H1 (cell line): ENCODE data around the gene UBE2E2. TPM values are rescaled to one million over a fixed set of nuclear protein-coding genes. Genes with fewer than 3 reads are reported as not detected.

Experiments
- CTCF ChIA-PET: fragments of 300-600 bp; sonication (Branson Sonifier 250); formaldehyde crosslinking; loops from one replicate; lab custom pipeline; 2021; ENCODE audit not compliant: partially characterized antibody; lab: Charles Lee
- POLR2A ChIA-PET: fragments of 300-600 bp; sonication (Branson Sonifier 250); formaldehyde crosslinking; loops from one replicate; lab custom pipeline; 2021; ENCODE audit warnings: inconsistent platforms; ENCODE audit not compliant: partially characterized antibody; lab: Charles Lee
- DNase-seq, 2 experiments: peaks; one replicate each; pipeline versions ENCODE4 v3.0.0 to v3.0.0-alpha.2; 2010 to 2022; ENCODE audit warnings: low spot score in 2 of 2, low read depth in 1 of 2, mixed read lengths in 1 of 2
- FAIRE-seq: peaks from 2 replicates; lab custom pipeline; 2011; peaks lifted over from hg19 to GRCh38; lab: Jason Lieb, UNC
- H2AFZ ChIP-seq: 2 replicates; pipeline ENCODE4 v1.8.1; 2012; ENCODE audit warnings: low read length, inconsistent platforms
- H2AK5ac ChIP-seq: 2 replicates; pipeline ENCODE4 v1.6.1; 2013; ENCODE audit warnings: low read depth, low read length
- H2BK120ac ChIP-seq: replicated peaks from 2 replicates; pipeline ENCODE3; 2013; ENCODE audit warnings: low read depth, low read length, inconsistent platforms
- H2BK12ac ChIP-seq: 2 replicates; pipeline ENCODE4 v1.6.1; 2013; ENCODE audit warnings: low read depth, low read length
- H2BK15ac ChIP-seq: 2 replicates; pipeline ENCODE4 v1.6.1; 2013; ENCODE audit warnings: low read length
- H2BK20ac ChIP-seq: 2 replicates; pipeline ENCODE4 v1.6.1; 2013; ENCODE audit warnings: low read length
- H2BK5ac ChIP-seq: 2 replicates; pipeline ENCODE4 v1.6.1; 2013; ENCODE audit warnings: low read depth, low read length
- H3K14ac ChIP-seq: 2 replicates; pipeline ENCODE4 v1.6.1; 2013; ENCODE audit warnings: inconsistent platforms; ENCODE audit not compliant: insufficient read length
- H3K18ac ChIP-seq: 2 replicates; pipeline ENCODE4 v1.6.1; 2013; ENCODE audit warnings: low read length; ENCODE audit errors: extremely low read depth
- H3K23ac ChIP-seq: 2 replicates; pipeline ENCODE4 v1.6.1; 2013; ENCODE audit warnings: inconsistent platforms; ENCODE audit not compliant: insufficient read length
- H3K23me2 ChIP-seq: 2 replicates; pipeline ENCODE4 v1.6.1; 2013; ENCODE audit warnings: low read depth, low read length
- H3K27ac ChIP-seq: 2 replicates; pipeline ENCODE4 v1.6.1; 2011; ENCODE audit warnings: low read depth, low read length, inconsistent platforms
- H3K27me3 ChIP-seq, 4 experiments: replicated peaks in 1 of 4; 1 replicate in 1 of 4; 2 replicates in 3 of 4; pipeline versions ENCODE4 v1.6.1 to v1.8.1; 2011 to 2013; ENCODE audit warnings: low read length in 3 of 4, mild to moderate bottlenecking in 3 of 4, inconsistent platforms in 2 of 4, mixed read lengths in 2 of 4, moderate library complexity in 1 of 4; ENCODE audit not compliant: control insufficient read depth in 3 of 4, insufficient read depth in 3 of 4; ENCODE audit errors: extremely low read depth in 1 of 4
- H3K36me3 ChIP-seq, 4 experiments: 2 replicates each; pipeline versions ENCODE4 v1.6.1 to v1.8.1; 2011 to 2013; ENCODE audit warnings: mild to moderate bottlenecking in 4 of 4, low read length in 3 of 4, moderate library complexity in 2 of 4, control low read depth in 1 of 4, inconsistent platforms in 1 of 4; ENCODE audit not compliant: insufficient read depth in 4 of 4, control insufficient read depth in 2 of 4
- H3K4ac ChIP-seq: replicated peaks from 2 replicates; pipeline ENCODE3; 2013; ENCODE audit warnings: low read length, low read depth, mixed read lengths, inconsistent platforms; ENCODE audit not compliant: insufficient read length
- H3K4me1 ChIP-seq, 4 experiments: replicated peaks in 1 of 4; 1 replicate in 1 of 4; 2 replicates in 3 of 4; pipeline versions ENCODE4 v1.6.1 to v1.8.1; 2011 to 2013; ENCODE audit warnings: low read length in 3 of 4, inconsistent platforms in 2 of 4, mixed read lengths in 1 of 4; ENCODE audit not compliant: insufficient read depth in 4 of 4, control insufficient read depth in 3 of 4
- H3K4me2 ChIP-seq, 2 experiments: 2 replicates each; pipeline versions ENCODE4 v1.6.1 to v1.8.1; 2011 to 2013; ENCODE audit warnings: low read depth in 2 of 2, low read length in 2 of 2, control low read depth in 1 of 2, inconsistent platforms in 1 of 2, mild to moderate bottlenecking in 1 of 2; ENCODE audit not compliant: insufficient read depth in 1 of 2
- H3K4me3 ChIP-seq, 4 experiments: fragments of 200-600, 300-600 bp in 1 of 4; sonication (generic), shearing (Covaris generic), sonication (Bioruptor Twin) in 1 of 4; 2 replicates each; pipeline versions ENCODE4 v1.5.1 to v1.8.1; 2011 to 2016; ENCODE audit warnings: low read length in 4 of 4, low read depth in 3 of 4, control low read depth in 2 of 4, inconsistent platforms in 2 of 4, mild to moderate bottlenecking in 2 of 4, mixed read lengths in 1 of 4, moderate library complexity in 1 of 4; ENCODE audit not compliant: insufficient read depth in 2 of 4; ENCODE audit errors: extremely low read depth in 1 of 4
- H3K56ac ChIP-seq: replicated peaks from 2 replicates; pipeline ENCODE3; 2013; ENCODE audit warnings: low read depth, mild to moderate bottlenecking, mixed read lengths, low read length, inconsistent platforms; ENCODE audit not compliant: insufficient read length
- H3K79me1 ChIP-seq: 2 replicates; pipeline ENCODE4 v1.6.1; 2013; ENCODE audit warnings: low read depth, low read length, control low read depth
- H3K79me2 ChIP-seq, 2 experiments: 2 replicates each; pipeline versions ENCODE4 v1.6.1 to v1.8.1; 2012 to 2013; ENCODE audit warnings: low read length in 2 of 2, mild to moderate bottlenecking in 2 of 2, inconsistent platforms in 1 of 2; ENCODE audit not compliant: insufficient read depth in 2 of 2, control insufficient read depth in 1 of 2
- H3K9ac ChIP-seq, 4 experiments: replicated peaks in 1 of 4; 1 replicate in 1 of 4; 2 replicates in 3 of 4; pipeline versions ENCODE4 v1.6.1 to v1.8.1; 2011 to 2013; ENCODE audit warnings: low read depth in 3 of 4, low read length in 3 of 4, control low read depth in 2 of 4, mild to moderate bottlenecking in 2 of 4, moderate library complexity in 2 of 4, inconsistent platforms in 1 of 4; ENCODE audit errors: extremely low read depth in 1 of 4
- H3K9me3 ChIP-seq, 2 experiments: 2 replicates each; pipeline versions ENCODE4 v1.6.1 to v1.8.1; 2012 to 2013; ENCODE audit warnings: mild to moderate bottlenecking in 2 of 2, moderate library complexity in 2 of 2, control low read depth in 1 of 2, inconsistent platforms in 1 of 2, low read depth in 1 of 2, low read length in 1 of 2, mixed read lengths in 1 of 2; ENCODE audit not compliant: insufficient read depth in 2 of 2
- H4K20me1 ChIP-seq, 2 experiments: replicated peaks in 1 of 2; 2 replicates each; pipeline versions ENCODE3 to v1.8.1; 2011 to 2013; ENCODE audit warnings: inconsistent platforms in 2 of 2, low read length in 2 of 2, mild to moderate bottlenecking in 1 of 2; ENCODE audit not compliant: insufficient read depth in 2 of 2, control insufficient read depth in 1 of 2
- H4K5ac ChIP-seq: 2 replicates; pipeline ENCODE4 v1.6.1; 2013; ENCODE audit warnings: low read length, low read depth, mixed read lengths, inconsistent platforms; ENCODE audit not compliant: insufficient read length
- H4K8ac ChIP-seq: 2 replicates; pipeline ENCODE4 v1.8.0; 2013; ENCODE audit warnings: mild to moderate bottlenecking, moderate library complexity, low read length, inconsistent platforms; ENCODE audit not compliant: insufficient read depth; ENCODE audit errors: extremely low read depth
- H4K91ac ChIP-seq: replicated peaks from 2 replicates; pipeline ENCODE3; 2013; ENCODE audit warnings: low read length, mixed read lengths, inconsistent platforms; ENCODE audit not compliant: insufficient read length
- ATF2 ChIP-seq: IDR thresholded peaks from 2 replicates; pipeline ENCODE4 v1.6.1; 2012; ENCODE audit warnings: low read length, inconsistent platforms
- EZH2 ChIP-seq: fragments of 200-600 bp; sonication (generic); IDR thresholded peaks from 2 replicates; pipeline ENCODE4 v1.7.1; 2012; ENCODE audit warnings: low read depth, mild to moderate bottlenecking, moderate library complexity, low read length, inconsistent platforms; ENCODE audit not compliant: severe bottlenecking
- WGBS, 2 experiments: shearing (Covaris generic) in 1 of 2; methylation state at CpG; one replicate each; pipeline versions ENCODE4 v1.1.6 to v1.1.7; 2013 to 2015; ENCODE audit warnings: low lambda C conversion rate in 2 of 2, mixed read lengths in 2 of 2, inconsistent platforms in 1 of 2, low coverage in 1 of 2, missing lambda C conversion rate in 1 of 2; ENCODE audit not compliant: insufficient replicate concordance in 2 of 2, insufficient coverage in 1 of 2, insufficient read length in 1 of 2; ENCODE audit errors: extremely low coverage in 1 of 2, missing lambda C conversion rate in 1 of 2; 5-methylcytosine and 5-hydroxymethylcytosine counted together
- polyA plus RNA-seq, 7 experiments: library from polyadenylated mRNA; depleted of rRNA in 3 of 7; stranded (reverse) in 5 of 7; unstranded in 2 of 7; fragments of >200 nt in 5 of 7; fragments of 200-250 nt in 2 of 7; gene quantifications; 1 replicate in 5 of 7; 2 replicates in 1 of 7; 4 replicates in 1 of 7; pipeline versions ENCODE4 v1.2.1 to v1.2.3, GENCODE V29; 2011 to 2013; ENCODE audit warnings: missing spikeins in 2 of 7, mixed read lengths in 2 of 7
- total RNA-seq: library from RNA; stranded (reverse); fragmentation: NEBNext Ultra II Directional; extraction: Animal tissue kit (Norgen Biotek cat#: 25700); gene quantifications from 2 replicates; pipeline ENCODE4 v1.2.1, GENCODE V29; 2021

Gene UBE2E2
- total and polyA plus RNA-seq, 2 of the 8 experiments (the other 6 are each of a cell fraction or from before 2014, with no cell fraction given) = 57.6 to 70.6 TPM

GRCh38 chr3:23479615-23480328 lies 276.6 kb downstream of the UBE2E2 start:
- H3K23me2 ChIP-seq = no peaks in the 10 kb centered on the region
- H3K36me3 ChIP-seq = no peaks in the 10 kb centered on the region
- H3K14ac ChIP-seq = no peak overlapping the region
- 85% methylated on average over 7 of the region's 7 CpGs; no CpG with 5 or more reads in 1 of the 2 experiments for WGBS, 2 experiments
- no peak for FAIRE-seq
- no peaks in the 10 kb centered on the region for H4K20me1 ChIP-seq
- peak overlapping the region; percentile 78 for H2AK5ac ChIP-seq
- ChIA-PET POLR2A (interaction anchor here (1.2 kb wide), 1 partner anchor 8 kb away, joined by 3 read pairs; no protein-coding TSS in a partner anchor), CTCF (interaction anchor here (1.4 to 1.7 kb wide), 2 partner anchors 13 to 328 kb away, joined by 4 to 5 read pairs; no protein-coding TSS in a partner anchor)
- H3K79me1 ChIP-seq = no peaks in the 10 kb centered on the region
- no peak overlapping the region for H2BK20ac ChIP-seq
- no peak overlapping the region for H3K56ac ChIP-seq
- no peak overlapping the region for H3K4ac ChIP-seq
- H4K91ac ChIP-seq = no peak overlapping the region
- H3K4me1 ChIP-seq = peaks cover 2 to 19% (median 4%) of the 10 kb centered on the region in 4 experiments; a peak in 5 of 7 replicates
- peaks cover 0 to 6% of the 10 kb centered on the region in 2 experiments; a peak in 1 of 4 replicates for H3K79me2 ChIP-seq
- no peaks in the 10 kb centered on the region for H3K27me3 ChIP-seq
- H3K27ac ChIP-seq = no peak overlapping the region
- H2AFZ ChIP-seq = no peak overlapping the region
- H2BK5ac ChIP-seq = no peak overlapping the region
- no peak overlapping the region for H2BK120ac ChIP-seq
- no peak overlapping the region for H3K4me3 ChIP-seq
- peak overlapping the region; percentile 14; the same call in 1 of the 2 replicates for H3K18ac ChIP-seq
- DNase-seq = no peak
- H3K9me3 ChIP-seq = no peaks in the 10 kb centered on the region
- H2BK12ac ChIP-seq = no peak overlapping the region
- H4K8ac ChIP-seq = no peak overlapping the region
- H2BK15ac ChIP-seq = no peak overlapping the region; the same call in 1 of the 2 replicates
- H4K5ac ChIP-seq = no peak overlapping the region
- no peak overlapping the region for H3K4me2 ChIP-seq
- H3K23ac ChIP-seq = no peak overlapping the region
- no peak overlapping the region for H3K9ac ChIP-seq
- TF ChIP-seq EZH2 (no peak), ATF2 (no peak)
